Liver (tissue), 9 donors: ENCODE measurements around the gene DHX35. TPM values are rescaled to one million over a fixed set of nuclear protein-coding genes. Genes with fewer than 3 reads are reported as not detected.

ENCODE experiments used
- DNase-seq: peaks from one replicate; pipeline ENCODE4 v3.0.0-alpha.2; 2017; ENCODE audit warnings: low spot score
- H3K27ac ChIP-seq, 2 donors: one replicate each; pipeline ENCODE4 v1.7.0; 2013; ENCODE audit warnings: inconsistent platforms in 2 of 2, low read length in 2 of 2, control low read depth in 1 of 2, low read depth in 1 of 2, mild to moderate bottlenecking in 1 of 2
- H3K27me3 ChIP-seq, 4 donors: one replicate each; pipeline versions ENCODE4 v1.6.1 to v1.7.0; 2013; ENCODE audit warnings: low read length in 3 of 4, inconsistent platforms in 1 of 4, mild to moderate bottlenecking in 1 of 4, moderate library complexity in 1 of 4; ENCODE audit not compliant: control insufficient read depth in 4 of 4, insufficient read depth in 4 of 4
- H3K36me3 ChIP-seq, 4 donors: one replicate each; pipeline versions ENCODE4 v1.6.1 to v1.7.0; 2013; ENCODE audit warnings: low read length in 3 of 4, mild to moderate bottlenecking in 3 of 4, low read depth in 1 of 4, moderate library complexity in 1 of 4; ENCODE audit not compliant: control insufficient read depth in 4 of 4, insufficient read depth in 3 of 4
- H3K4me1 ChIP-seq, 4 donors: one replicate each; pipeline versions ENCODE4 v1.6.1 to v1.7.0; 2013; ENCODE audit warnings: low read length in 3 of 4, mild to moderate bottlenecking in 3 of 4, moderate library complexity in 1 of 4; ENCODE audit not compliant: control insufficient read depth in 4 of 4, insufficient read depth in 4 of 4
- H3K4me3 ChIP-seq, 3 donors: one replicate each; pipeline versions ENCODE4 v1.6.1 to v1.7.0; 2013; ENCODE audit warnings: low read length in 3 of 3, control low read depth in 1 of 3, low read depth in 1 of 3, mild to moderate bottlenecking in 1 of 3
- H3K9ac ChIP-seq, 2 donors: one replicate each; pipeline ENCODE4 v1.7.0; 2013; ENCODE audit warnings: low read length in 2 of 2, mild to moderate bottlenecking in 2 of 2, moderate library complexity in 2 of 2, control low read depth in 1 of 2, low read depth in 1 of 2
- H3K9me3 ChIP-seq, 4 donors: one replicate each; pipeline versions ENCODE4 v1.6.1 to v1.7.0; 2013; ENCODE audit warnings: low read length in 3 of 4; ENCODE audit not compliant: control insufficient read depth in 4 of 4
- EGR1 ChIP-seq, 2 donors: IDR thresholded peaks; 2 replicates each; pipeline ENCODE4 v1.6.1; 2016 to 2018; ENCODE audit warnings: antibody characterized with exemption in 2 of 2, low read depth in 2 of 2
- FOXA1 ChIP-seq: IDR thresholded peaks from 2 replicates; pipeline ENCODE4 v1.6.1; 2016; ENCODE audit warnings: antibody characterized with exemption
- FOXA2 ChIP-seq: IDR thresholded peaks from 2 replicates; pipeline ENCODE4 v1.6.1; 2016; ENCODE audit warnings: antibody characterized with exemption
- GABPA ChIP-seq, 2 donors: IDR thresholded peaks in 1 of 2; conservative IDR thresholded peaks in 1 of 2; 2 replicates each; pipeline ENCODE4 v1.6.1; 2016; ENCODE audit warnings: antibody characterized with exemption in 2 of 2, mild to moderate bottlenecking in 1 of 2, moderate library complexity in 1 of 2
- HNF4A ChIP-seq, 2 donors: conservative IDR thresholded peaks; 2 replicates each; pipeline ENCODE4 v1.6.1; 2016; ENCODE audit warnings: antibody characterized with exemption in 2 of 2, mild to moderate bottlenecking in 2 of 2
- HNF4G ChIP-seq: IDR thresholded peaks from 2 replicates; pipeline ENCODE4 v1.6.1; 2016; ENCODE audit warnings: antibody characterized with exemption
- JUND ChIP-seq, 2 donors: IDR thresholded peaks; 2 replicates each; pipeline ENCODE4 v1.6.1; 2016; ENCODE audit warnings: antibody characterized with exemption in 2 of 2
- NR2F2 ChIP-seq: IDR thresholded peaks from 2 replicates; pipeline ENCODE4 v1.6.1; 2016; ENCODE audit warnings: antibody characterized with exemption
- RAD21 ChIP-seq, 2 donors: IDR thresholded peaks; 2 replicates each; pipeline ENCODE4 v1.6.1; 2016; ENCODE audit warnings: antibody characterized with exemption in 2 of 2, mild to moderate bottlenecking in 2 of 2
- RXRA ChIP-seq, 2 donors: IDR thresholded peaks; 2 replicates each; pipeline ENCODE4 v1.6.1; 2017 to 2018; ENCODE audit warnings: antibody characterized with exemption in 2 of 2, mild to moderate bottlenecking in 1 of 2
- SP1 ChIP-seq: IDR thresholded peaks from 2 replicates; pipeline ENCODE4 v1.6.1; 2018; ENCODE audit warnings: antibody characterized with exemption, mild to moderate bottlenecking
- TAF1 ChIP-seq: conservative IDR thresholded peaks from 2 replicates; pipeline ENCODE4 v1.6.1; 2016; ENCODE audit warnings: antibody characterized with exemption, mild to moderate bottlenecking
- YY1 ChIP-seq: IDR thresholded peaks from 2 replicates; pipeline ENCODE4 v1.6.1; 2016; ENCODE audit warnings: antibody characterized with exemption, mild to moderate bottlenecking
- WGBS: extraction: QIAGEN DNeasy Blood & Tissue Kit; methylation state at CpG from one replicate; pipeline ENCODE4 v1.1.7; 2013; 5-methylcytosine and 5-hydroxymethylcytosine counted together
- polyA plus RNA-seq, 2 donors: library from polyadenylated mRNA; stranded (reverse) in 1 of 2; unstranded in 1 of 2; fragments of 200-250 nt in 1 of 2; fragments of >200 nt in 1 of 2; fragmentation: Nextera tagmentation in 1 of 2; extraction: Ambion mirVana in 1 of 2; gene quantifications; one replicate each; pipeline versions ENCODE4 v1.2.1 to v1.2.3, GENCODE V29; 2013 to 2015
- total RNA-seq, 2 donors: library from RNA; depleted of rRNA; stranded (reverse); fragments of >200 nt; gene quantifications; one replicate each; pipeline ENCODE4 v1.2.3, GENCODE V29; 2014
- TF ChIP-seq, protein P1 (sequence below): IDR thresholded peaks from 2 replicates; pipeline ENCODE4 v1.6.1; 2016; ENCODE audit warnings: antibody characterized with exemption
- TF ChIP-seq, protein P2 (sequence below): IDR thresholded peaks from 2 replicates; pipeline ENCODE4 v1.6.1; 2016; ENCODE audit warnings: antibody characterized with exemption
- TF ChIP-seq, protein P3 (sequence below): IDR thresholded peaks from 2 replicates; pipeline ENCODE4 v1.6.1; 2016; ENCODE audit warnings: antibody characterized with exemption
- TF ChIP-seq, protein P4 (sequence below): IDR thresholded peaks from 2 replicates; pipeline ENCODE4 v1.6.1; 2016; ENCODE audit warnings: antibody characterized with exemption, mild to moderate bottlenecking
- TF ChIP-seq, protein P5 (sequence below): fragments of 150-350 bp; IDR thresholded peaks from 2 replicates; pipeline ENCODE4 v1.5.1; 2017; ENCODE audit warnings: improper control_type of control experiment, low read depth, low read length; ENCODE audit not compliant: missing input control
- donor health status: healthy.
- donor health status: healthy.
- donor health status: healthy.
- donor health status: healthy.
- donor health status: healthy.

The DHX35 gene
- total and polyA plus RNA-seq, 4 donors = 2.7 to 10.6 (median 4.8) TPM

DNA sequence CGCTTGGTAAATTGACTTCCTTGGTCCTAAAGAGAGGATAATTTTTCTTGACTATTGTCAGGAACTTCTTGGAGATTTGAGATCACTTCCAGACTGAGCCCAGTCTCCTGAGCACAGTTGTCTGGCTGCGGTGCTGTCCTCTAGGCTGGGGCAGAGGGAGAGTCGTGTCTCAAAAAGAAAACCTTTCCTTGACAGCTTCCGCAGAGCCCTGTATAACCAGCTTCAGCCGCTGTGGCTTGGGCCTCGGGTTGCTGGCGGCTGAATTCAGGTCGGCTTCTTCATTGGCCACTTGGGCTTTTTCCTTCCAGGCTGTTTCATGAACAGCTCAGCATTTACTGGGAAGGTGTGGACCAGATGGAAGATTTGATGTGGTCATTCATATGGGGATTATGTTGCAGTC is 75.9 kb downstream of the DHX35 start:
- WGBS = 96% methylated on average over 8 of the region's 8 CpGs
- Histone ChIP-seq H3K9me3 (no peaks in the 10 kb centered on the region), H3K27ac (no peak overlapping the region), H3K36me3 (peaks cover 20 to 78% (median 37%) of the 10 kb centered on the region in 4 donors), H3K9ac (no peak overlapping the region), H3K4me3 (no peak overlapping the region), H3K4me1 (no peaks in the 10 kb centered on the region), H3K27me3 (no peaks in the 10 kb centered on the region)
- no peak for DNase-seq
- TF ChIP-seq RAD21 (IDR thresholded peaks at IDR 0.05) = no peak
- TF ChIP-seq TAF1 = no peak
- TF ChIP-seq, protein P1, sequence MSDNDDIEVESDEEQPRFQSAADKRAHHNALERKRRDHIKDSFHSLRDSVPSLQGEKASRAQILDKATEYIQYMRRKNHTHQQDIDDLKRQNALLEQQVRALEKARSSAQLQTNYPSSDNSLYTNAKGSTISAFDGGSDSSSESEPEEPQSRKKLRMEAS = no peak
- no peak for TF ChIP-seq NR2F2
- no peak for TF ChIP-seq GABPA (IDR thresholded peaks at IDR 0.05 in 1 of 2, conservative IDR thresholded peaks at IDR 0.05 in 1 of 2)
- no peak for TF ChIP-seq FOXA1
- TF ChIP-seq, protein P2, sequence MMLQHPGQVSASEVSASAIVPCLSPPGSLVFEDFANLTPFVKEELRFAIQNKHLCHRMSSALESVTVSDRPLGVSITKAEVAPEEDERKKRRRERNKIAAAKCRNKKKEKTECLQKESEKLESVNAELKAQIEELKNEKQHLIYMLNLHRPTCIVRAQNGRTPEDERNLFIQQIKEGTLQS = no peak
- no peak for TF ChIP-seq YY1
- TF ChIP-seq, protein P3, sequence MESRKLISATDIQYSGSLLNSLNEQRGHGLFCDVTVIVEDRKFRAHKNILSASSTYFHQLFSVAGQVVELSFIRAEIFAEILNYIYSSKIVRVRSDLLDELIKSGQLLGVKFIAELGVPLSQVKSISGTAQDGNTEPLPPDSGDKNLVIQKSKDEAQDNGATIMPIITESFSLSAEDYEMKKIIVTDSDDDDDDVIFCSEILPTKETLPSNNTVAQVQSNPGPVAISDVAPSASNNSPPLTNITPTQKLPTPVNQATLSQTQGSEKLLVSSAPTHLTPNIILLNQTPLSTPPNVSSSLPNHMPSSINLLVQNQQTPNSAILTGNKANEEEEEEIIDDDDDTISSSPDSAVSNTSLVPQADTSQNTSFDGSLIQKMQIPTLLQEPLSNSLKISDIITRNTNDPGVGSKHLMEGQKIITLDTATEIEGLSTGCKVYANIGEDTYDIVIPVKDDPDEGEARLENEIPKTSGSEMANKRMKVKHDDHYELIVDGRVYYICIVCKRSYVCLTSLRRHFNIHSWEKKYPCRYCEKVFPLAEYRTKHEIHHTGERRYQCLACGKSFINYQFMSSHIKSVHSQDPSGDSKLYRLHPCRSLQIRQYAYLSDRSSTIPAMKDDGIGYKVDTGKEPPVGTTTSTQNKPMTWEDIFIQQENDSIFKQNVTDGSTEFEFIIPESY = no peak

DNA sequence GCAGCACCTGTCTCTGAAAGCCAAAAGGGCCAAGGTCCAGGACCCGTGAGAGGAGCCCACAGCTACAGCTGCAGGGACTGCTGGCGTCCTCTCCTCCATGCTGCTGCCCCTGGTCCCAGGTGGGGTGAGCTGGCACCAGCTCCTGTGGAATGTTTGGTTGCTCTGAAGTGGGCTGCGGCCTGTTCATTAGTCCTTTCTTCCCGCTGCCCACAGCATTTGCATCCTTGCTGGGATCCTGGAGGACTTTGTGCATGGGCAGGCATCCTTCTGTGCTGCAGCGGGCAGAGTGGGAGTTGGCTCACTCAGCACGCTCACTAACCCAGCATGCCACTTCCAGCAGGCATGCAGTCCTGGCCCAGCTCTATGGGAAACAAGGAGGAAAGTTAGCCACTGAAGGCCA is 76.4 kb downstream of the DHX35 start:
- TF ChIP-seq YY1 (no peak), RXRA (IDR thresholded peaks at IDR 0.05) (no peak), JUND (IDR thresholded peaks at IDR 0.05) (no peak)
- TF ChIP-seq, protein P1 = no peak
- Histone ChIP-seq H3K36me3 (peaks cover 20 to 76% (median 37%) of the 10 kb centered on the region in 4 donors), H3K4me3 (no peak overlapping the region), H3K9me3 (no peaks in the 10 kb centered on the region), H3K27ac (no peak overlapping the region), H3K27me3 (no peaks in the 10 kb centered on the region), H3K9ac (no peak overlapping the region), H3K4me1 (no peaks in the 10 kb centered on the region)
- WGBS = 96% methylated on average over 6 of the region's 6 CpGs
- no peak for DNase-seq

DNA sequence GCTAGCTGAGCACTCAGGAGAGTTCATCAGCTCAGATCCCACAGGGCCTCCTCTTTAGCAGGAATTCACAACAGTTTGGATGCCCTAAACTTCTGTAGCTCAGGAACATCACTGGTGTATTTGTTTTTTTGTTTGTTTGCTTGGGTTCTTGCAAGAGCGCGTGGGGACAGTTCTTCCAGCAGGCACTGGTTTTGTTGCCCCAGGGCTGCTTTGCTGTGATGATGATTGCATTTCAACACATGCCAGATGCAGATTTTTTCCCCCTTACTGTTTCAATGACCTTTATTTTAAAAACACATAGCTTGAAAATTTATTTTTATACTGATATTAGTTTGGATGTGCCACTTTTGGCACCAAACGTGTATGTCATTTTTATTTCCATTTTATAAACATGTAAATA is 77.1 kb downstream of the DHX35 start:
- WGBS = 94% methylated on average over 3 of the region's 3 CpGs
- Histone ChIP-seq H3K4me1 (no peaks in the 10 kb centered on the region), H3K36me3 (peaks cover 18 to 74% (median 34%) of the 10 kb centered on the region in 4 donors), H3K27ac (no peak overlapping the region), H3K9ac (no peak overlapping the region), H3K4me3 (no peak overlapping the region), H3K27me3 (no peaks in the 10 kb centered on the region), H3K9me3 (no peaks in the 10 kb centered on the region)
- DNase-seq = no peak
- TF ChIP-seq HNF4A (conservative IDR thresholded peaks at IDR 0.05) = no peak
- no peak for TF ChIP-seq FOXA2
- no peak for TF ChIP-seq HNF4G
- TF ChIP-seq, protein P4, sequence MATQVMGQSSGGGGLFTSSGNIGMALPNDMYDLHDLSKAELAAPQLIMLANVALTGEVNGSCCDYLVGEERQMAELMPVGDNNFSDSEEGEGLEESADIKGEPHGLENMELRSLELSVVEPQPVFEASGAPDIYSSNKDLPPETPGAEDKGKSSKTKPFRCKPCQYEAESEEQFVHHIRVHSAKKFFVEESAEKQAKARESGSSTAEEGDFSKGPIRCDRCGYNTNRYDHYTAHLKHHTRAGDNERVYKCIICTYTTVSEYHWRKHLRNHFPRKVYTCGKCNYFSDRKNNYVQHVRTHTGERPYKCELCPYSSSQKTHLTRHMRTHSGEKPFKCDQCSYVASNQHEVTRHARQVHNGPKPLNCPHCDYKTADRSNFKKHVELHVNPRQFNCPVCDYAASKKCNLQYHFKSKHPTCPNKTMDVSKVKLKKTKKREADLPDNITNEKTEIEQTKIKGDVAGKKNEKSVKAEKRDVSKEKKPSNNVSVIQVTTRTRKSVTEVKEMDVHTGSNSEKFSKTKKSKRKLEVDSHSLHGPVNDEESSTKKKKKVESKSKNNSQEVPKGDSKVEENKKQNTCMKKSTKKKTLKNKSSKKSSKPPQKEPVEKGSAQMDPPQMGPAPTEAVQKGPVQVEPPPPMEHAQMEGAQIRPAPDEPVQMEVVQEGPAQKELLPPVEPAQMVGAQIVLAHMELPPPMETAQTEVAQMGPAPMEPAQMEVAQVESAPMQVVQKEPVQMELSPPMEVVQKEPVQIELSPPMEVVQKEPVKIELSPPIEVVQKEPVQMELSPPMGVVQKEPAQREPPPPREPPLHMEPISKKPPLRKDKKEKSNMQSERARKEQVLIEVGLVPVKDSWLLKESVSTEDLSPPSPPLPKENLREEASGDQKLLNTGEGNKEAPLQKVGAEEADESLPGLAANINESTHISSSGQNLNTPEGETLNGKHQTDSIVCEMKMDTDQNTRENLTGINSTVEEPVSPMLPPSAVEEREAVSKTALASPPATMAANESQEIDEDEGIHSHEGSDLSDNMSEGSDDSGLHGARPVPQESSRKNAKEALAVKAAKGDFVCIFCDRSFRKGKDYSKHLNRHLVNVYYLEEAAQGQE = no peak
- TF ChIP-seq, protein P5, sequence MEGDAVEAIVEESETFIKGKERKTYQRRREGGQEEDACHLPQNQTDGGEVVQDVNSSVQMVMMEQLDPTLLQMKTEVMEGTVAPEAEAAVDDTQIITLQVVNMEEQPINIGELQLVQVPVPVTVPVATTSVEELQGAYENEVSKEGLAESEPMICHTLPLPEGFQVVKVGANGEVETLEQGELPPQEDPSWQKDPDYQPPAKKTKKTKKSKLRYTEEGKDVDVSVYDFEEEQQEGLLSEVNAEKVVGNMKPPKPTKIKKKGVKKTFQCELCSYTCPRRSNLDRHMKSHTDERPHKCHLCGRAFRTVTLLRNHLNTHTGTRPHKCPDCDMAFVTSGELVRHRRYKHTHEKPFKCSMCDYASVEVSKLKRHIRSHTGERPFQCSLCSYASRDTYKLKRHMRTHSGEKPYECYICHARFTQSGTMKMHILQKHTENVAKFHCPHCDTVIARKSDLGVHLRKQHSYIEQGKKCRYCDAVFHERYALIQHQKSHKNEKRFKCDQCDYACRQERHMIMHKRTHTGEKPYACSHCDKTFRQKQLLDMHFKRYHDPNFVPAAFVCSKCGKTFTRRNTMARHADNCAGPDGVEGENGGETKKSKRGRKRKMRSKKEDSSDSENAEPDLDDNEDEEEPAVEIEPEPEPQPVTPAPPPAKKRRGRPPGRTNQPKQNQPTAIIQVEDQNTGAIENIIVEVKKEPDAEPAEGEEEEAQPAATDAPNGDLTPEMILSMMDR = no peak
- TF ChIP-seq FOXA1 = no peak
- TF ChIP-seq, protein P3 = no peak
- no peak for TF ChIP-seq RXRA (IDR thresholded peaks at IDR 0.05)
- TF ChIP-seq YY1 = no peak
- no peak for TF ChIP-seq GABPA (IDR thresholded peaks at IDR 0.05 in 1 of 2, conservative IDR thresholded peaks at IDR 0.05 in 1 of 2)
- TF ChIP-seq RAD21 (IDR thresholded peaks at IDR 0.05) = no peak
- no peak for TF ChIP-seq EGR1 (IDR thresholded peaks at IDR 0.05; ENCODE audit: low read depth in 2 of 2)
- TF ChIP-seq SP1 = no peak
- TF ChIP-seq, protein P1 = no peak
